K562 (cell line): ENCODE measurements around the gene PTTG1IP. TPM values are rescaled to one million over a fixed set of nuclear protein-coding genes. Genes with fewer than 3 reads are reported as not detected.

Source experiments
- CBX8 ChIP-seq: fragments of 200-600 bp; sonication (generic); IDR thresholded peaks from 2 replicates; pipeline ENCODE4 v1.6.1; 2012; ENCODE audit warnings: borderline replicate concordance, mixed run types, low read depth, mild to moderate bottlenecking, moderate library complexity, mixed read lengths, low read length, control low read depth, inconsistent platforms; ENCODE audit not compliant: poor library complexity, severe bottlenecking; ENCODE audit errors: extremely low read depth
- GTF2F1 ChIP-seq: IDR thresholded peaks from 2 replicates; pipeline ENCODE4 v1.6.1; 2011; ENCODE audit warnings: low read depth, low read length, improper control_type of control experiment
- KAT7 ChIP-seq: sonication (generic); formaldehyde crosslinking; IDR thresholded peaks from 2 replicates; pipeline ENCODE4 v1.8.0; 2022; ENCODE audit warnings: missing genetic modification reagents, mild to moderate bottlenecking, borderline replicate concordance
- KLF10 ChIP-seq: fragments of 250-450 bp; sonication (Bioruptor Pico); IDR thresholded peaks from 2 replicates; pipeline ENCODE4 v1.6.1; 2021; ENCODE audit warnings: matching md5 sums
- NBN ChIP-seq: fragments of 450-650 bp; IDR thresholded peaks from 2 replicates; pipeline ENCODE4 v1.6.1; 2016; ENCODE audit warnings: low read depth, mild to moderate bottlenecking
- NUFIP1 ChIP-seq: fragments of 450-650 bp; IDR thresholded peaks from 2 replicates; pipeline ENCODE4 v1.6.1; 2018; ENCODE audit not compliant: partially characterized antibody
- POLR2A ChIP-seq: fragments of 450-650 bp; conservative IDR thresholded peaks from 2 replicates; pipeline ENCODE4 v1.6.1; 2016
- PTRF ChIP-seq: fragments of 450-650 bp; IDR thresholded peaks from 2 replicates; pipeline ENCODE4 v1.6.1; 2016; ENCODE audit warnings: mild to moderate bottlenecking, missing genetic modification characterization, missing compliant biosample characterization
- UBTF ChIP-seq, 2 experiments: IDR thresholded peaks; 2 replicates each; pipeline ENCODE4 v1.6.1; 2012; ENCODE audit warnings: improper control_type of control experiment in 2 of 2, low read depth in 2 of 2, low read length in 2 of 2, borderline replicate concordance in 1 of 2
- ZBTB2 ChIP-seq: fragments of 450-650 bp; IDR thresholded peaks from 2 replicates; pipeline ENCODE4 v1.6.1; 2016; ENCODE audit warnings: antibody characterized with exemption
- ZNF444 ChIP-seq: fragments of 250-450 bp; sonication (Bioruptor Pico); IDR thresholded peaks from 2 replicates; pipeline ENCODE4 v1.4.0; 2020; ENCODE audit warnings: mild to moderate bottlenecking, moderate library complexity
- ZNF707 ChIP-seq: fragments of 250-450 bp; sonication (Bioruptor Pico); conservative IDR thresholded peaks from 2 replicates; pipeline ENCODE4 v1.8.0; 2022; ENCODE audit warnings: inconsistent platforms, mild to moderate bottlenecking, moderate library complexity
- polyA plus RNA-seq, 8 experiments: library from polyadenylated mRNA; depleted of rRNA in 4 of 8; stranded (reverse) in 5 of 8; unstranded in 3 of 8; fragments of >200 nt; fragmentation: Nextera tagmentation in 2 of 8; fragmentation: Illumina TruSeq in 1 of 8; extraction: Ambion mirVana in 2 of 8; extraction: Trizol in 1 of 8; gene quantifications; 2 replicates each; pipeline versions ENCODE4 v1.2.1 to v1.2.3, GENCODE V29; 2011 to 2014; ENCODE audit warnings: inconsistent platforms in 1 of 8, missing spikeins in 1 of 8
- total RNA-seq, 7 experiments: library from RNA; depleted of rRNA in 6 of 7; stranded (reverse); fragments of >200 nt in 6 of 7; fragmentation: Illumina TruSeq in 2 of 7; extraction: Trizol in 2 of 7; gene quantifications; 2 replicates each; pipeline versions ENCODE4 v1.2.1 to v1.2.3, GENCODE V29; 2011 to 2021; ENCODE audit warnings: low replicate concordance in 1 of 7
- TF ChIP-seq, protein P1 (sequence below), 3 experiments: IDR thresholded peaks in 2 of 3; conservative IDR thresholded peaks in 1 of 3; 2 replicates each; pipeline ENCODE4 v1.5.1; 2011 to 2012; ENCODE audit warnings: low read length in 3 of 3, mild to moderate bottlenecking in 3 of 3, control low read depth in 2 of 3, improper control_type of control experiment in 1 of 3, inconsistent platforms in 1 of 3, low read depth in 1 of 3, mixed read lengths in 1 of 3, moderate library complexity in 1 of 3; ENCODE audit not compliant: insufficient read depth in 2 of 3
- TF ChIP-seq, protein P2 (sequence below): fragments of 200-800 bp; sonication (Bioruptor generic); IDR thresholded peaks from 2 replicates; pipeline ENCODE4 v1.6.1; 2017; ENCODE audit warnings: missing genetic modification characterization, missing compliant biosample characterization
- TF ChIP-seq, protein P3 (sequence below): fragments of 450-650 bp; IDR thresholded peaks from 2 replicates; pipeline ENCODE4 v1.6.1; 2016; ENCODE audit warnings: mild to moderate bottlenecking

Gene PTTG1IP
- total and polyA plus RNA-seq, 9 of the 15 experiments (the other 6 are each of a cell fraction or from before 2014, with no cell fraction given) = 5.0 to 99.3 (median 82.4) TPM

DNA sequence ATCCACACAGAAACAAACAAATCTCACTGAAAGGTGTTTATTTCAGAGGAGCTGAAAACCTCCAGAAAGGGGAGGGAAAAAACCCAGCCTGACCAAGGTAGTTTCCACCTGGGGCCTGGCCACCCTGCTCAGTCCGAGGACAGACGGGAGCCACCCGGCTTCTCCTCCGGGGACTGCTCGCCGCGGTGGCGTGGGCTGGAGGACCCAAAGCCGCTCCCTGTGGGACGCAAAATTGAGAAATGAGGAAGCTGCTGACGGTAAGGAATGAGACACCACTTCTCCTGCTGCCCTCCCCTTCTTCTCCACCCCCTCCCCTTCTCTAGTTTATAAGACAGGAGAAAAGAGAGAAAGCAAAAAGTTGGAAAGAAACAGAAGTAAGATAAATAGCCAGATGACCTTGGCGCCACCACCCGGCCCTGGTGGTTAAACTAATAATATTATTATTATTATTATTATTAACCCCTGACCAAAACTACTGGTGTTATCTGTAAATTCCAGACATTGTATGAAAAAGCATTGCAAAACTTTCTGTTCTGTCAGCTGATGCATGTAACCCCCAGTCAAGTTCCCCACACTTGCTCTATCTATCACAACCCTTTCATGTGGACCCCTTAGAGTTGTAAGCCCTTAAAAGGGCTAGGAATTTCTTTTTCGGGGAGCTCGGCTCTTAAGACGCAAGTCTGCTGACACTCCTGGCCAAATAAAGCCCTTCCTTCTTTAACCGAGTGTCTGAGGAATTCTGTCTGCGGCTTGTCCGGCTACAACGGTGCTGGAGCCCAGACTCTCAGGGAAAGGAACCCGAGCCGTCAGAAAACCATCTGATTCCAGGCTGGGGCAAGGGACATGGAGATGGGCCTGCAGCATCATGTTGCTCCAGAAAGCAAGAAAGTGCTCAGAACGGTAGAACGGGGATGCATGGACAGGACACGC, 34.7 kb upstream of the PTTG1IP start (continued):
- TF ChIP-seq CBX8 = no peak
- TF ChIP-seq PTRF (tag) = no peak
- TF ChIP-seq NUFIP1 = no peak
- no peak for TF ChIP-seq KLF10
- no peak for TF ChIP-seq POLR2A
- TF ChIP-seq ZBTB2 = no peak
- TF ChIP-seq GTF2F1 = no peak
- no peak for TF ChIP-seq ZNF707 (CRISPR knock-in tag)
- TF ChIP-seq, protein P1, sequence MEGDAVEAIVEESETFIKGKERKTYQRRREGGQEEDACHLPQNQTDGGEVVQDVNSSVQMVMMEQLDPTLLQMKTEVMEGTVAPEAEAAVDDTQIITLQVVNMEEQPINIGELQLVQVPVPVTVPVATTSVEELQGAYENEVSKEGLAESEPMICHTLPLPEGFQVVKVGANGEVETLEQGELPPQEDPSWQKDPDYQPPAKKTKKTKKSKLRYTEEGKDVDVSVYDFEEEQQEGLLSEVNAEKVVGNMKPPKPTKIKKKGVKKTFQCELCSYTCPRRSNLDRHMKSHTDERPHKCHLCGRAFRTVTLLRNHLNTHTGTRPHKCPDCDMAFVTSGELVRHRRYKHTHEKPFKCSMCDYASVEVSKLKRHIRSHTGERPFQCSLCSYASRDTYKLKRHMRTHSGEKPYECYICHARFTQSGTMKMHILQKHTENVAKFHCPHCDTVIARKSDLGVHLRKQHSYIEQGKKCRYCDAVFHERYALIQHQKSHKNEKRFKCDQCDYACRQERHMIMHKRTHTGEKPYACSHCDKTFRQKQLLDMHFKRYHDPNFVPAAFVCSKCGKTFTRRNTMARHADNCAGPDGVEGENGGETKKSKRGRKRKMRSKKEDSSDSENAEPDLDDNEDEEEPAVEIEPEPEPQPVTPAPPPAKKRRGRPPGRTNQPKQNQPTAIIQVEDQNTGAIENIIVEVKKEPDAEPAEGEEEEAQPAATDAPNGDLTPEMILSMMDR (IDR thresholded peaks at IDR 0.05 in 2 of 3, conservative IDR thresholded peaks at IDR 0.05 in 1 of 3; ENCODE audit: insufficient read depth in 2 of 3, low read depth in 1 of 3, low read length in 3 of 3) = peak in 1 of 3 experiments; percentile 20; a peak in 1 of 6 replicates
- 0 out of 4 replicates have a peak, but pooled peaks of 1 of the 2 experiments have one; percentile 51 for TF ChIP-seq UBTF (IDR thresholded peaks at IDR 0.05; ENCODE audit: borderline replicate concordance in 1 of 2, low read depth in 2 of 2, low read length in 2 of 2)
- TF ChIP-seq, protein P2, sequence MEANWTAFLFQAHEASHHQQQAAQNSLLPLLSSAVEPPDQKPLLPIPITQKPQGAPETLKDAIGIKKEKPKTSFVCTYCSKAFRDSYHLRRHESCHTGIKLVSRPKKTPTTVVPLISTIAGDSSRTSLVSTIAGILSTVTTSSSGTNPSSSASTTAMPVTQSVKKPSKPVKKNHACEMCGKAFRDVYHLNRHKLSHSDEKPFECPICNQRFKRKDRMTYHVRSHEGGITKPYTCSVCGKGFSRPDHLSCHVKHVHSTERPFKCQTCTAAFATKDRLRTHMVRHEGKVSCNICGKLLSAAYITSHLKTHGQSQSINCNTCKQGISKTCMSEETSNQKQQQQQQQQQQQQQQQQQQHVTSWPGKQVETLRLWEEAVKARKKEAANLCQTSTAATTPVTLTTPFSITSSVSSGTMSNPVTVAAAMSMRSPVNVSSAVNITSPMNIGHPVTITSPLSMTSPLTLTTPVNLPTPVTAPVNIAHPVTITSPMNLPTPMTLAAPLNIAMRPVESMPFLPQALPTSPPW (CRISPR knock-in tag) = peak; percentile 50
- no peak for TF ChIP-seq ZNF444
- no peak for TF ChIP-seq KAT7 (CRISPR knock-in tag)
- no peak for TF ChIP-seq NBN
- TF ChIP-seq, protein P3, sequence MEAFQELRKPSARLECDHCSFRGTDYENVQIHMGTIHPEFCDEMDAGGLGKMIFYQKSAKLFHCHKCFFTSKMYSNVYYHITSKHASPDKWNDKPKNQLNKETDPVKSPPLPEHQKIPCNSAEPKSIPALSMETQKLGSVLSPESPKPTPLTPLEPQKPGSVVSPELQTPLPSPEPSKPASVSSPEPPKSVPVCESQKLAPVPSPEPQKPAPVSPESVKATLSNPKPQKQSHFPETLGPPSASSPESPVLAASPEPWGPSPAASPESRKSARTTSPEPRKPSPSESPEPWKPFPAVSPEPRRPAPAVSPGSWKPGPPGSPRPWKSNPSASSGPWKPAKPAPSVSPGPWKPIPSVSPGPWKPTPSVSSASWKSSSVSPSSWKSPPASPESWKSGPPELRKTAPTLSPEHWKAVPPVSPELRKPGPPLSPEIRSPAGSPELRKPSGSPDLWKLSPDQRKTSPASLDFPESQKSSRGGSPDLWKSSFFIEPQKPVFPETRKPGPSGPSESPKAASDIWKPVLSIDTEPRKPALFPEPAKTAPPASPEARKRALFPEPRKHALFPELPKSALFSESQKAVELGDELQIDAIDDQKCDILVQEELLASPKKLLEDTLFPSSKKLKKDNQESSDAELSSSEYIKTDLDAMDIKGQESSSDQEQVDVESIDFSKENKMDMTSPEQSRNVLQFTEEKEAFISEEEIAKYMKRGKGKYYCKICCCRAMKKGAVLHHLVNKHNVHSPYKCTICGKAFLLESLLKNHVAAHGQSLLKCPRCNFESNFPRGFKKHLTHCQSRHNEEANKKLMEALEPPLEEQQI = no peak
